PC-9 (cell line): ENCODE results near the gene CCR6.
A peak's percentile ranks its signal among the peaks of the same experiment; 100 is the strongest.

Experiments
- CTCF ChIP-seq: fragments of 200-600 bp; sonication (generic); conservative IDR thresholded peaks from 2 replicates; pipeline ENCODE4 v1.6.1; 2017; ENCODE audit warnings: mixed run types, antibody characterized with exemption, mild to moderate bottlenecking, moderate library complexity
- EZH2 ChIP-seq: fragments of 200-600 bp; sonication (generic); IDR thresholded peaks from 2 replicates; pipeline ENCODE4 v1.8.0; 2017; ENCODE audit warnings: antibody characterized with exemption, low read depth

GRCh38 chr6:167142433-167142761 is 19.5 kb downstream of the CCR6 start:
- no peak for TF ChIP-seq EZH2
- TF ChIP-seq CTCF: 0 out of 2 replicates have a peak, but pooled peaks have one; percentile 11
